H1 (cell line): ENCODE data around the gene UBE2I. TPM values are rescaled to one million over a fixed set of nuclear protein-coding genes. Genes with fewer than 3 reads are reported as not detected.

ENCODE experiments used
- CTCF ChIA-PET: fragments of 300-600 bp; sonication (Branson Sonifier 250); formaldehyde crosslinking; loops from one replicate; lab custom pipeline; 2021; ENCODE audit not compliant: partially characterized antibody; lab: Charles Lee
- POLR2A ChIA-PET: fragments of 300-600 bp; sonication (Branson Sonifier 250); formaldehyde crosslinking; loops from one replicate; lab custom pipeline; 2021; ENCODE audit warnings: inconsistent platforms; ENCODE audit not compliant: partially characterized antibody; lab: Charles Lee
- DNase-seq, 2 experiments: peaks; one replicate each; pipeline versions ENCODE4 v3.0.0 to v3.0.0-alpha.2; 2010 to 2022; ENCODE audit warnings: low spot score in 2 of 2, low read depth in 1 of 2, mixed read lengths in 1 of 2
- FAIRE-seq: peaks from 2 replicates; lab custom pipeline; 2011; peaks lifted over from hg19 to GRCh38; lab: Jason Lieb, UNC
- H2AFZ ChIP-seq: 2 replicates; pipeline ENCODE4 v1.8.1; 2012; ENCODE audit warnings: low read length, inconsistent platforms
- H2AK5ac ChIP-seq: 2 replicates; pipeline ENCODE4 v1.6.1; 2013; ENCODE audit warnings: low read depth, low read length
- H2BK120ac ChIP-seq: replicated peaks from 2 replicates; pipeline ENCODE3; 2013; ENCODE audit warnings: low read depth, low read length, inconsistent platforms
- H2BK12ac ChIP-seq: 2 replicates; pipeline ENCODE4 v1.6.1; 2013; ENCODE audit warnings: low read depth, low read length
- H2BK15ac ChIP-seq: 2 replicates; pipeline ENCODE4 v1.6.1; 2013; ENCODE audit warnings: low read length
- H2BK20ac ChIP-seq: 2 replicates; pipeline ENCODE4 v1.6.1; 2013; ENCODE audit warnings: low read length
- H2BK5ac ChIP-seq: 2 replicates; pipeline ENCODE4 v1.6.1; 2013; ENCODE audit warnings: low read depth, low read length
- H3K14ac ChIP-seq: 2 replicates; pipeline ENCODE4 v1.6.1; 2013; ENCODE audit warnings: inconsistent platforms; ENCODE audit not compliant: insufficient read length
- H3K18ac ChIP-seq: 2 replicates; pipeline ENCODE4 v1.6.1; 2013; ENCODE audit warnings: low read length; ENCODE audit errors: extremely low read depth
- H3K23ac ChIP-seq: 2 replicates; pipeline ENCODE4 v1.6.1; 2013; ENCODE audit warnings: inconsistent platforms; ENCODE audit not compliant: insufficient read length
- H3K23me2 ChIP-seq: 2 replicates; pipeline ENCODE4 v1.6.1; 2013; ENCODE audit warnings: low read depth, low read length
- H3K27ac ChIP-seq: 2 replicates; pipeline ENCODE4 v1.6.1; 2011; ENCODE audit warnings: low read depth, low read length, inconsistent platforms
- H3K27me3 ChIP-seq, 4 experiments: replicated peaks in 1 of 4; 1 replicate in 1 of 4; 2 replicates in 3 of 4; pipeline versions ENCODE4 v1.6.1 to v1.8.1; 2011 to 2013; ENCODE audit warnings: low read length in 3 of 4, mild to moderate bottlenecking in 3 of 4, inconsistent platforms in 2 of 4, mixed read lengths in 2 of 4, moderate library complexity in 1 of 4; ENCODE audit not compliant: control insufficient read depth in 3 of 4, insufficient read depth in 3 of 4; ENCODE audit errors: extremely low read depth in 1 of 4
- H3K36me3 ChIP-seq, 4 experiments: 2 replicates each; pipeline versions ENCODE4 v1.6.1 to v1.8.1; 2011 to 2013; ENCODE audit warnings: mild to moderate bottlenecking in 4 of 4, low read length in 3 of 4, moderate library complexity in 2 of 4, control low read depth in 1 of 4, inconsistent platforms in 1 of 4; ENCODE audit not compliant: insufficient read depth in 4 of 4, control insufficient read depth in 2 of 4
- H3K4ac ChIP-seq: replicated peaks from 2 replicates; pipeline ENCODE3; 2013; ENCODE audit warnings: low read length, low read depth, mixed read lengths, inconsistent platforms; ENCODE audit not compliant: insufficient read length
- H3K4me1 ChIP-seq, 4 experiments: replicated peaks in 1 of 4; 1 replicate in 1 of 4; 2 replicates in 3 of 4; pipeline versions ENCODE4 v1.6.1 to v1.8.1; 2011 to 2013; ENCODE audit warnings: low read length in 3 of 4, inconsistent platforms in 2 of 4, mixed read lengths in 1 of 4; ENCODE audit not compliant: insufficient read depth in 4 of 4, control insufficient read depth in 3 of 4
- H3K4me2 ChIP-seq, 2 experiments: 2 replicates each; pipeline versions ENCODE4 v1.6.1 to v1.8.1; 2011 to 2013; ENCODE audit warnings: low read depth in 2 of 2, low read length in 2 of 2, control low read depth in 1 of 2, inconsistent platforms in 1 of 2, mild to moderate bottlenecking in 1 of 2; ENCODE audit not compliant: insufficient read depth in 1 of 2
- H3K4me3 ChIP-seq, 4 experiments: fragments of 200-600, 300-600 bp in 1 of 4; sonication (generic), shearing (Covaris generic), sonication (Bioruptor Twin) in 1 of 4; 2 replicates each; pipeline versions ENCODE4 v1.5.1 to v1.8.1; 2011 to 2016; ENCODE audit warnings: low read length in 4 of 4, low read depth in 3 of 4, control low read depth in 2 of 4, inconsistent platforms in 2 of 4, mild to moderate bottlenecking in 2 of 4, mixed read lengths in 1 of 4, moderate library complexity in 1 of 4; ENCODE audit not compliant: insufficient read depth in 2 of 4; ENCODE audit errors: extremely low read depth in 1 of 4
- H3K56ac ChIP-seq: replicated peaks from 2 replicates; pipeline ENCODE3; 2013; ENCODE audit warnings: low read depth, mild to moderate bottlenecking, mixed read lengths, low read length, inconsistent platforms; ENCODE audit not compliant: insufficient read length
- H3K79me1 ChIP-seq: 2 replicates; pipeline ENCODE4 v1.6.1; 2013; ENCODE audit warnings: low read depth, low read length, control low read depth
- H3K79me2 ChIP-seq, 2 experiments: 2 replicates each; pipeline versions ENCODE4 v1.6.1 to v1.8.1; 2012 to 2013; ENCODE audit warnings: low read length in 2 of 2, mild to moderate bottlenecking in 2 of 2, inconsistent platforms in 1 of 2; ENCODE audit not compliant: insufficient read depth in 2 of 2, control insufficient read depth in 1 of 2
- H3K9ac ChIP-seq, 4 experiments: replicated peaks in 1 of 4; 1 replicate in 1 of 4; 2 replicates in 3 of 4; pipeline versions ENCODE4 v1.6.1 to v1.8.1; 2011 to 2013; ENCODE audit warnings: low read depth in 3 of 4, low read length in 3 of 4, control low read depth in 2 of 4, mild to moderate bottlenecking in 2 of 4, moderate library complexity in 2 of 4, inconsistent platforms in 1 of 4; ENCODE audit errors: extremely low read depth in 1 of 4
- H3K9me3 ChIP-seq, 2 experiments: 2 replicates each; pipeline versions ENCODE4 v1.6.1 to v1.8.1; 2012 to 2013; ENCODE audit warnings: mild to moderate bottlenecking in 2 of 2, moderate library complexity in 2 of 2, control low read depth in 1 of 2, inconsistent platforms in 1 of 2, low read depth in 1 of 2, low read length in 1 of 2, mixed read lengths in 1 of 2; ENCODE audit not compliant: insufficient read depth in 2 of 2
- H4K20me1 ChIP-seq, 2 experiments: replicated peaks in 1 of 2; 2 replicates each; pipeline versions ENCODE3 to v1.8.1; 2011 to 2013; ENCODE audit warnings: inconsistent platforms in 2 of 2, low read length in 2 of 2, mild to moderate bottlenecking in 1 of 2; ENCODE audit not compliant: insufficient read depth in 2 of 2, control insufficient read depth in 1 of 2
- H4K5ac ChIP-seq: 2 replicates; pipeline ENCODE4 v1.6.1; 2013; ENCODE audit warnings: low read length, low read depth, mixed read lengths, inconsistent platforms; ENCODE audit not compliant: insufficient read length
- H4K8ac ChIP-seq: 2 replicates; pipeline ENCODE4 v1.8.0; 2013; ENCODE audit warnings: mild to moderate bottlenecking, moderate library complexity, low read length, inconsistent platforms; ENCODE audit not compliant: insufficient read depth; ENCODE audit errors: extremely low read depth
- H4K91ac ChIP-seq: replicated peaks from 2 replicates; pipeline ENCODE3; 2013; ENCODE audit warnings: low read length, mixed read lengths, inconsistent platforms; ENCODE audit not compliant: insufficient read length
- BACH1 ChIP-seq: IDR thresholded peaks from 2 replicates; pipeline ENCODE4 v1.6.1; 2012; ENCODE audit warnings: low read length, improper control_type of control experiment
- CHD1 ChIP-seq: IDR thresholded peaks from 2 replicates; pipeline ENCODE4 v1.6.1; 2012; ENCODE audit warnings: low read depth, low read length, improper control_type of control experiment
- JUND ChIP-seq: IDR thresholded peaks from 2 replicates; pipeline ENCODE4 v1.6.1; 2011; ENCODE audit warnings: mild to moderate bottlenecking, improper control_type of control experiment, low read length
- WGBS, 2 experiments: shearing (Covaris generic) in 1 of 2; methylation state at CpG; one replicate each; pipeline versions ENCODE4 v1.1.6 to v1.1.7; 2013 to 2015; ENCODE audit warnings: low lambda C conversion rate in 2 of 2, mixed read lengths in 2 of 2, inconsistent platforms in 1 of 2, low coverage in 1 of 2, missing lambda C conversion rate in 1 of 2; ENCODE audit not compliant: insufficient replicate concordance in 2 of 2, insufficient coverage in 1 of 2, insufficient read length in 1 of 2; ENCODE audit errors: extremely low coverage in 1 of 2, missing lambda C conversion rate in 1 of 2; 5-methylcytosine and 5-hydroxymethylcytosine counted together
- polyA plus RNA-seq, 7 experiments: library from polyadenylated mRNA; depleted of rRNA in 3 of 7; stranded (reverse) in 5 of 7; unstranded in 2 of 7; fragments of >200 nt in 5 of 7; fragments of 200-250 nt in 2 of 7; gene quantifications; 1 replicate in 5 of 7; 2 replicates in 1 of 7; 4 replicates in 1 of 7; pipeline versions ENCODE4 v1.2.1 to v1.2.3, GENCODE V29; 2011 to 2013; ENCODE audit warnings: missing spikeins in 2 of 7, mixed read lengths in 2 of 7
- total RNA-seq: library from RNA; stranded (reverse); fragmentation: NEBNext Ultra II Directional; extraction: Animal tissue kit (Norgen Biotek cat#: 25700); gene quantifications from 2 replicates; pipeline ENCODE4 v1.2.1, GENCODE V29; 2021

UBE2I gene
- total and polyA plus RNA-seq, 2 of the 8 experiments (the other 6 are each of a cell fraction or from before 2014, with no cell fraction given): 148 to 268 TPM

- Histone ChIP-seq H3K9me3 (no peaks in the 10 kb centered on the region), H3K4me3 (no peak overlapping the region), H3K23me2 (peaks cover 10% of the 10 kb centered on the region), H3K4me2 (no peak overlapping the region), H3K27ac (no peak overlapping the region), H2BK20ac (no peak overlapping the region), H2BK15ac (no peak overlapping the region), H3K56ac (no peak overlapping the region), H3K27me3 (no peaks in the 10 kb centered on the region; a peak in 1 of 7 replicates), H2AK5ac (no peak overlapping the region), H2BK120ac (no peak overlapping the region), H3K36me3 (peaks cover 0 to 3% (median 0%) of the 10 kb centered on the region in 4 experiments; a peak in 1 of 8 replicates), H3K14ac (no peak overlapping the region), H2AFZ (no peak overlapping the region), H3K4me1 (0 out of 7 replicates have a peak, but pooled peaks cover 0 to under 1% (median 0%) of the 10 kb centered on the region in 4 experiments), H3K23ac (no peak overlapping the region), H2BK5ac (no peak overlapping the region), H3K79me2 (peaks cover 0 to 46% of the 10 kb centered on the region in 2 experiments; a peak in 2 of 4 replicates), H3K9ac (no peak overlapping the region), H4K20me1 (peaks cover 4 to 19% of the 10 kb centered on the region in 2 experiments), H4K91ac (no peak overlapping the region), H3K79me1 (peaks cover 21% of the 10 kb centered on the region), H4K8ac (0 out of 2 replicates have a peak overlapping the region, but pooled peaks have one; percentile 14), H3K4ac (no peak overlapping the region), H2BK12ac (no peak overlapping the region; the same call in 1 of the 2 replicates), H3K18ac (no peak overlapping the region), H4K5ac (no peak overlapping the region)
- TF ChIP-seq JUND: no peak
- no peak for TF ChIP-seq CHD1
- no peak for TF ChIP-seq BACH1
- 93% methylated on average over 22 of the region's 33 CpGs; no CpG with 5 or more reads in 1 of the 2 experiments for WGBS, 2 experiments
- CTCF ChIA-PET: interaction anchor here (1.0 to 3.5 kb wide), 4 partner anchors 7 to 26 kb away, joined by 3 to 32 read pairs (median 4); no protein-coding TSS in a partner anchor
- FAIRE-seq (no peak), DNase-seq (no peak)
- POLR2A ChIA-PET: interaction anchor here (0.6 to 0.7 kb wide), 2 partner anchors 21 to 30 kb away, joined by 3 read pairs; no protein-coding TSS in a partner anchor
Observed at GRCh38 chr16:1356061-1356900, 46.8 kb downstream of the UBE2I start.
